Kidney glomerular epithelial cell (primary cell): ENCODE results near the gene KYAT1.
"Not testable (repeated sequence)": the region's sequence is repeated elsewhere in the genome, so short reads cannot be mapped to it uniquely, and the experiment has no call there.

ENCODE experiments used
- DNase-seq: peaks from one replicate; lab custom pipeline; 2025; lab: John Stamatoyannopoulos, UW

KYAT1 gene

DNA sequence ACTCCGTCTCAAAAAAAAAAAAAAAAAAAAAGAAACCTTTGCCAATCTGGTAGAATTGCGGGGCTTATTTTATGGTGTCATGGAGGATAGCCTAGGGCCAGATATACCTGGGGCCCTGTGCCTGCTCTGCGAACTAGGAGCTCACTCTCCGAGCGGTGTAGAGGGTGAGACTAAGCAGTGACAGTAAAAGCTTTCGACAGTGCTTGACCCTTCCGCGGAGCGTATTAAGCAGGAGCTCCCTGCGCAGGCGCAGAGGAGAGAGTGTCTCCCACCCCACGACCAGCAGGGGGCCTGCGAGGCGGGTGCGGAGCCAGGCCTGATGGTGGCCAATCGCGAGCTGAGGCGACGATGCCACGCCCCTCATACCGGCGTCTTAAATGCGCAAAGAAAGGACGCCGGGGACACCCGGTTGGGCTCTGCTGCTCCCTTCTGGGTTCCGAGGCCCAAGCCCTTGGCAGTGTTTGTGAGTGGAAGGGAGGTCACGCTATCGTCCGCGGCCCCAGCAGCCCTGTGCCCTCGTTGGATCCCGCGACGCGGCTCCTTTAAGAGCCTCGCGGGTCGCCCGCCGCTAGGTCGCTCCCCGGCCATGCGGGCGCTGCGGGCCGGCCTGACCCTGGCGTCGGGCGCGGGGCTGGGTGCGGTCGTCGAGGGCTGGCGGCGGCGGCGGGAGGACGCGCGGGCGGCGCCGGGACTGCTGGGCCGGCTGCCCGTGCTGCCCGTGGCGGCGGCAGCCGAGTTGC, 63.5 kb downstream of the KYAT1 start, which contains the start of gene ENDOG:
TSS of gene ENDOG (plus strand) at position 402 of the 740 bp plus-strand sequence. CDS start at position 587, 185 bp downstream.
- peak; percentile 91 for DNase-seq

DNA sequence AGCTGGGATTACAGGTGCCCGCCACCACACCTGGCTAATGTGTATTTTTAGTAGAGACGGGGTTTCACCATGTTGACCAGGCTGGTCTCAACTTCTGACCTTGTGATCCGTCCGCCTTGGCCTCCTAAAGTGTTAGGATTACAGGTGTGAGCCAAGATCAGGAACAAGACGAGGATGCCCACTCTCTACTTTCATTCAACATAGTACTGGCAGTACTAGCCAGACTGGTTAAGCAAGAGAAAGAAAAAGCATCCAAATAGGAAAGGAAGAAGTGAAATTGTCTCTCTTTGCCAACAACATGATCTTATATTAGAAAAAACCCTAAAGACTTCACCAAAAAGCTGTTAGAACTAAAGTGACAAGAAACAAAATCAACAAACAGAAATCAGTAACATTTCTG, 70.9 kb downstream of the KYAT1 start:
- no peak for DNase-seq

DNA sequence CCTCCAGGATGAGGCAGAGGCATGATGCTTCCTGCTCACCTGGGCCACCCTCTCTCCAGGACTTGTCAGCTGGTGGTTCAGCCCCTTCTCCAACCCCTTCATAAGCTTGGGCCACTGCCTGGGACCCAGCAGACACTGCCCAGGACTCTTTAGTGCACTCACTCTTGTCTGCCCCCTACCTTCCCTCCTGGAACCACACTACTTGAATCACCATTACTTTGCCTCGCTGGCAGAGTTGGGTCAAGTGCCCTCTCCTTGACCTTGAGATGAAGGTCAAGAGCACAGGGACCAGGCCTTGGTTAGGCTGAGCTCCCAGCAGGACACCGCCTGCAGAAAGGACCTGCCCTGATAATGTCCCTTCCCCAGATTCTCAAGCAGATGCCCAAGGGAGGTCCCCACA, 71.9 kb downstream of the KYAT1 start:
- no peak for DNase-seq

DNA sequence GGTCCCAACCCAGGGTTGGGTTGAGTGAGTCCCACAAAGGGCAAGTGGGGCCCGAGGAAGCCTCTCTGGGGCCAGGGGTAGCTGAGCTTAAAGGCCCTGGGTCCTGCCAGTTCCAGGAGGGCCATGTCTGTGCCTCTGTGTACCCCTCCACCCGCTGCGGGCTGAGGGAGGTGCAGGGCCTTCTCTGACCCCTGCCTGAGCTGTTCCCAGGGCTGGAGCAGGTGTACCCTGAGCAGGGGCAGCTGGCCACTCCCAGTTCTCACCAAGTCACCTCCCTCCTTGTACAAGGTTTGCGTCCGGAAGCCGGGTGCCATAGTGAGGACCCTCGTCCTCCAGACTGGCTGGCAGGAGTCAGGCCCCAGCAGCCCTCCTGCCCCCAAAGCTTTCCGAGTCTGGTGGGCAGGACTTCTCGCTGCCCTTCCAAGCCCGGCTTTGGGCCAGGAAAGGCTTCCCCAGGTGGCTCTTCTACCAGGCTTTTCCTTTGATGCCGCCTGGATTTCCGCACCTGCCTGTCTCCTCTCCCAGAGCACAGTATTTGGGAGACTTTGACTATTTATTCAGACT, 72.6 kb downstream of the KYAT1 start:
- DNase-seq = no peak

DNA sequence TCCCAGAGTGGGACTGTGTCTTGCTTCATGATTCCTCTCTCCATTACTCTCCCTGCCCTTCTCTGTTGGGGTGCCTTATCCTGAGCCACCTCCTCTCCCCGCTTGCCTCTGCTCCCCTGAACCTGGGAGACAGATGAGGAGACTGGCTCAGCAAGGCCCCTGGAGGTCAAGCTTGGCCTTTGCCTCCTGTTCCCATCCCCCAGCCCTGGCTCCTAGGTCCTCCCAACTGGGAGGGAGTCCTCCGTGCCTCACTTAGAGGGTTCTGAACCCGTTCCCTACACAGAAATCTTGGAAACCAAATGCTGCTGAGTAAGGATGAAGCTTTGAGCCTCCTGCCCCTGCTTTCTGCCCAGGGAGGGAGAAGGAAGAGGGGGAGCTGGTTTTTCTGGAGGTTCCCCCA, 73.2 kb downstream of the KYAT1 start:
- DNase-seq = no peak

DNA sequence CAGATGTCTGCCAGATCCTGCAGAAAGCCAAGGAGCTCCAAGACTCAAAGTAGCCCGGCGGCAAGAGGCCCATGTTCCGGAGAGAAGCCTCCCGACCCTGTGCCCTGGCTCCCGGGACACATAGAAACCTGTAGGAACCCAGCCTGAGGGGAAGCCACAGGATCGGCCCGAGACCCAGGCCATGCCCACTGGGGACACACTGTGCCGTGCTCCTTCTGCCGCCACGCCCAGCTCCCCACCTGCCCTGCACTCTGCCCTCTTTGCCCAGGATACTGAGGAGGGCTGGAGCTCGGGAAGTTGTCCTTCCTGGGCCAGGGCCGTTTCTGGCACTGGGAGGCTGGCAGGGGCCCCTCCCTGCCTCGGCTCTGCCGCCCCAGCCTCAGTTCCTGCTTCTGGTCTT, 73.9 kb downstream of the KYAT1 start:
- no peak for DNase-seq

DNA sequence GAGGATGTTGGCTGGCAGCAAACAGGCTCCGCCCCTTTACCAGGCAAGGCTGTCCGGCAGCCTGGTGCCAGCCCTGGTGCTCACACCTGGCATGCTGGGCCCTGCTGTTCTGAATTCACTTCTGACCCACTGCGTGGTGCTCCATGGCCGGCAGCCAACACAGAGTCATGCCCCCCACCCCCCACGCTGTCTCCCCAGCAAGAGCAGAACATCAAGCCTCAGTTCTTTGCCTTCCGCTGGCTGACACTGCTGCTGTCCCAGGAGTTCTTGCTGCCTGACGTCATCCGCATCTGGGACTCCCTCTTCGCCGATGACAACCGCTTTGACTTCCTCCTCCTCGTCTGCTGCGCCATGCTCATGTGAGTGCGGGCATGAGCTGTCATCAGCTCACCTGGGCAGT, 76.1 kb downstream of the KYAT1 start:
- DNase-seq = no peak

DNA sequence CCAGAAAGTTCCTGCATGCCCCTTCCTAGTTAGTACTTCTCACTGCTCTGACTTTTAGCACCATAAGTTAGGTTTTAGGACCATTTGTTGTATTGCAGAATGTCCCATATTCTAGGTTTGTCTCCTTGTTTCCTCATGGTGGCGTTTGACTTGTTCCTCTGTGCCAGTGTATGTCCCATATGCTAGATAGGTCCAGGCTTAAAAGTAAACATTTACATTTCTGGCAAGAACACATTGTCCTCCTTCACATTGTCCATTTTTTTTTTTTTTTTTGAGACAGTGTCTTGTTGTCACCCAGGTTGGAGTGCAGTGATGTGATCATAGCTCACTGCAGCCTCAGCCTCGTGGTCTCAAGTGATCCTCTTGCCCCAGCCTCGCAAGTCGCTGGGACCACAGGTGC, 79.3 kb downstream of the KYAT1 start:
- DNase-seq = no peak

DNA sequence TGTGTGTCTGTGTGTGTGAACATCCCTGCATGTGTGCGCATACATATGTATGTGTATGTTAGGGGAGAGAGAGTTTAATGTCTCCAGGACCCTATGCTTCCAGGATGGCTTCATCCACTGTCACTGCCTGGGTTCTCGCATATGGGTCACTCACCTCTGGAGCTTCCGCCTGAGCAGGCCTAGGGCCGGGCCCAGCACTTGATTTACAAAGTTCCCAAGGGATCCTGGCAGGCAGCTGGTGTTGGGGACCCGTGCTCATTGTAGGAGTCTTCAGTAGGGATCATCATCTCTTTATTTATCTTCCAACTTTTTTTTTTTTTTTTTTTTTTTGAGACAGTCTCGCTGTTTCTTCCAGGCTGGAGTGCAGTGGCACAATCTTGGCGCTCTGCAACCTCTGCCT, 81.7 kb downstream of the KYAT1 start:
- DNase-seq = no peak

DNA sequence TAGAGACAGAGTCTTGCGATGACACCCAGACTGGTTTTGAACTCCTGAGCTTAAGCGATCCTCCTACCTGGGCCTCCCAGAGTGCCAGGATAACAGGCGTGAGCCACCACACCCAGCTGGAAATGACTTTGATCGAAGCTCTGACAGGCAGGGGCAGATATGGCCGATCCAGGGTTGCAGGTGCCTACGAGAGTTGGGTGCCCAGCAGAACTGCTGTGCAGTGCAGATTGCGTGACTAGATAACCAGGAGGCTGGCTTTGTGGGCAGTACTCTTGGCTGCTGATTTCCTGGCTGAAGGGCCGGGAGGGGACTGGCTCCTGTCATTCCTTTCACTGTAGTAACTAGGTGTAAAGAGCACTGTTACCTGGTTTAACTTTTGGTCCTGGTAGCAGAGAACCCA, 82.9 kb downstream of the KYAT1 start:
- DNase-seq = no peak

DNA sequence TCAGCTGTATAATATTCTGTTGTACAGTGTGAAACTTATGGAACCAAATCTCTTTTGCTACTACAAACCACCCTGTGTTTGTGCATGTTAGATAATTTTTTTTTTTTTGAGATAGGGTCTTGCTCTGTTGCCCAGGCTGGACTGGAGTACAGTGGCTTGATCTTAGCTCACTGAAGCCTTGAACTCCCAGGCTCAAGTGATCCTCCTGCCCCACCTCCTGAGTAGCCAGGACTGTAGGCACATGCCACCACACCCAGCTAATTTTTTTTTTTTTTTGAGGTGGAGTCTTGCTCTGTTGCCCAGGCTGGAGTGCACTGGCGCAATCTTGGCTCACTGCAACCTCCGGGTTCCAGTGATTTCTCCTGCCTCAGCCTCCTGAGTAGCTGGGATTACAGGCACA, 86.8 kb downstream of the KYAT1 start:
- not testable (repeated sequence) for DNase-seq

DNA sequence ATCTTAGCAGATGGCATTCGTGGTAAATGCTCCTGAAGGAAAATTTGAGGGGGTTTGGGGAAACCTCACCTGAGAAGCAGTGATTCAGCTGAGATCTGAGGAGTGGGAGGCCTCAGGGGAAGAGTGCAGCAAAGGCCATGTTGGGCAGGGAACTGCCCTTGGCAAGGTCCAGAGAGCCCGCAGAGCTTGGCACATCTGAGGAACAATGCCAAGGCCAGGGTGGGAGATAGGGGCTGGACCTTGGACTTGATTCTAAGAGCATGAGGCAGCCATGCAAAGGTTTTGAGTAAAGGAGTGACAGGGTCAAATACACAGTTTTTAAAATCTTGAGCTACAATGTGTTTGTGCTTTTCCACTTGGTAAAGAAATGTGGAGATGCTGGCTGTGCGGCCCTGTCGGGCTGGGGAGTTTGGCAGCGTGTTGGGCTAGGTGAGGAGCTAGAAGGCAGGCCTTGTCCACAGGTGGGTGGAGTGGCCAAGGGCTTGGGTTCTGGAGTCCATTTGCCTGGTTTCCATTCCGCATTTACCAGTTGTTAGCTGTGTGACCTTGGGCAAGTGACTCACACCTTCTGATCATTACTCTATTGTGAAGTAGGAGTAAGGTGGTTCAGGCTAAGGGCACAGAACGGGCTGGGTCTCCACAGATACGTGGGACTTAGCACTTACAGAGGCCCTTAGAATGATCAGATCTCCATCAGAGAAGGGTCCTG, 88.6 kb downstream of the KYAT1 start:
- no peak for DNase-seq

DNA sequence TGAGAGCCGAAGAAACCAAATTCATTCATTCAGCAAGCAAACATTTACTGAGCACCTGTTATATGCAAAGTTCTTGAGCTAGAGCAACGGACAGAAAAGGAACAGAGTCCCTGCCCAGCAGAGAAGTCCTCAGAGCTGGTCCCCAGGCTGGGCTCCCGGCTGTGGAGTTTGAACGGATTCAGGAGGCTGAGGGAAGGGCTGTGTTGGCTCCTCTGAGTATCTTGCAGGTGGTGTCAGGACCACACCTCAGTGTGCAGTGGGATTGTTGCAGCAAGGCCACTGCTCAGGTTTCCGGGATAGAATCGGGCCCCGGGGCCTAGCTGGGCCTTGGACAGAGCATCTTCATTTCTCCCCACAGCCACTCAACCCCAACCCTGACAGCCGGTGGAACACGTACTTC, 89.6 kb downstream of the KYAT1 start:
- DNase-seq = no peak

DNA sequence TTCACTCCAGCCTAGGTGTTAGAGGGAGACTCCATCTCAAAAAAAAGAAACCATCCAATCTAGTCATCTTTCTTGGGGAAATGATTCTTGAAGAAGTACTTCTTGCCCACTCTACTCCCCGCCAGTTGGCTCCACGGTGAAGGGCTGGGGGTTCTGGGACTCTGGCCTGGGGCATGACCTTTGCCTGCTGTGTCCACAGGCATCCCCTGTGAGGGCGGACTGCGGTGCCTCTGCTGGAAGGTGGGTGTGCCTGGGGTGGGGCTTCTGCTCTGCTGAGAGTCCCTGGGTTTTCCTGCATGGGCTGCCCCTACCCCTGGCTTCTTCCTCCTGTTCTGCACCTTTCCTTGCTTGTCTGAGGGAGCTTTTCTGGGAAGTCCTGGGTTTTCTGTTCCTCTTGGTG, 91.2 kb downstream of the KYAT1 start:
- DNase-seq = no peak

DNA sequence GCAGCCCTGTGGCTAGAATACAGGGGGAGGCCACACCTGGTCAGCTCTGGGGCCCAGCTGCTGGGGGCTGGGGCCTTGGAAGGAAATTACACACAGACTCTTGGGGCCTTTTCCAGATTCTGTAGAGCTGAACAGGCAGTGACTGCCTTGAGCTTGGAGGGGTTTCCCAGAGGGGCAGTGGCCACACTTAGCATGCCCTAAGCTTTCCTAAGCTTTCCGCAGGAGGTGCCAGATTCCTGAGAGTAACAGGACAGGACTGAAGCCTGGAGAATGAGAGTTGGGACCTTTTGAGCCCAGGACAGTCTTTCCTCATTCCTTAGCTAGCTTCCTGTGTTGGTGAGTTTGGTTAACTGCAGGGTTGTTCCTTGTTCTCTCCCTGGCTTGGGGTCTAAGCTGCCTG, 93.3 kb downstream of the KYAT1 start:
- DNase-seq = no peak

DNA sequence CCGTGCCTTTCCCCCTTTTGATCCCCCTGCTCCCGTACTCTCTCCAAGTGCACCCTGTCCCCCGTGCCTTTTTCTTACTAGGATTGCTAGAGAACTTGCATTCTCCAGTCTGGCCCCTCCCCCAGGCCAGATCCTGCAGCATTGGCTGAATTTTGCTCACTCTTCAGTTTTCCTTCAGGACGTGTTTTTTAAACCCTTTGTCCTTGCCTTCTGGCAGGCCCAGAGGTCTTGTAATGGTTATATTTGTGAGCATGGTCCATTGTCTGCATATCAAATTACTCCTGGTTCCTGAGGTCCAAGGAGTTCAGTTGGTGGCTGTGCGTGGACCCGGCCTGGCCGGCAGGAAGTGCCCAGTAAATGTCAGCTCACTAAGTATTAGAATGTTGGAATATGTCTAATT, 94.1 kb downstream of the KYAT1 start:
- no peak for DNase-seq

DNA sequence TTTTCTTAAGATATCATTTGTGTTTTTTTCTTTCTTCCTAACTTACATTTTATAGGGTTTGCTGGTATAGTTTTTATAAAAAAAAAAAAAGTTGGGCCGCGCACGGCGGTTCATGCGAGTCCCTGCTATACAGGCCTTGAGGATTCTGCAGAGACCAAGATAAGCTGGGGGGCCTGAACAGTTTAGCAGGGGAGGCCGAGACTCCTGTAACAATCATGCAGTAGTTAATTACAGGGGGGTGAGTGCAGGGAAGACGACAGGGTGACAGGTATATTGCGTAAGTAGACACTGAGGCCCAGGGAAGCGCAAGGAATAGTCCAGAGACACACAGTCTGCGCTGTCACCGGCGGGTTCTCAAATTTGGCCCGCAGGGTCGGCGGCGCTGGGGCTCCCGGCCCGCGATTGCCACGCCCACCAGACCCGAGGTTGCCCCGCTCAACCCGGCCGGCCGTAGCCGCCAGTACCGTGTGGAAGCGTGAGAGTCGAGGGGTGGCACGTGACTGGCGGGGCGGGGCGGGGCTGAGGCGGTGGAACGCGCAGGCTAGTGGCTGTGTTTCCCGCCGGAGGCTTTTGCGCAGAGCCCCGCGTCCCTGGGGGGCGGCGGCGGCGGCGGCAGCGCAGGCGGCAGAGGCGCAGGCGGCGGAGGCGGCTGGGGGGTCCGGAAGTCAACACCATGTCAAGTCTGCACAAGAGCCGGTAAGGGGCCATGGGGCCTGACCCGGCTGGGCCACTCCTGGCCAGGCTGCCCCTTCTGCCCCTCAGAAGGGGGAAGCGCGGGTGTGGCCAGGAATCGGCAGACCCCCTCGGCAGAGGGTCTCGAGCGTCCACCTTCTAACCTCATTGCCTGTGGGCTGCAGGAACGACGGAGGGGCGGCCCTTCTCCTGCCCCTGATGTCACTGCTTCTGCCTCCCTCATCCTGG, 94.8 kb downstream of the KYAT1 start, which contains the start of gene TBC1D13:
TSS of gene TBC1D13 (plus strand) at position 573 of the 921 bp plus-strand sequence. CDS start at position 674, 101 bp downstream.
- peak; percentile 44 for DNase-seq

DNA sequence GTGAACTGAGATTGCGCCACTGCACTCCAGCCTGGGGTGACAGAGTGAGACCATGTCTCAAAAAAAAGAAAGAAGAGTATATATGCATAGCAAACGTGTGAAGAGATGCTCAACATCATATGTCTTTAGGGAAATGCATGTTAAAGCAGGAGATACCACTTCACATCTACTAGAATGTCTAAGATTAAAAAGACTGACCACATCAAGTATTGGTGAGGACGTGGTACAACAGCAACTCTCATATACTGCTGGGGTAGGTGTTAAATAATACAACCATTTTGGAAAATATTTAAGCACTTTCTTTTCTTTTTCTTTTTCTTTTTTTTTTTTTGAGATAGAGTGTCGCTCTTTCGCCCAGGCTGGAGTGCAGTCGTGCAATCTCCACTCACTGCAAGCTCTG, 96.3 kb downstream of the KYAT1 start:
- no peak for DNase-seq
